Activated CD8-positive, alpha-beta memory T cell treated with anti-CD3 and anti-CD28 coated beads for 4 hours (primary cell): ENCODE measurements around the gene SORL1-AS1.

Experiments
- DNase-seq, 2 donors: peaks; one replicate each; pipeline ENCODE4 v3.0.0-alpha.2; 2020; ENCODE audit warnings: low read depth in 2 of 2

SORL1-AS1 gene

DNA sequence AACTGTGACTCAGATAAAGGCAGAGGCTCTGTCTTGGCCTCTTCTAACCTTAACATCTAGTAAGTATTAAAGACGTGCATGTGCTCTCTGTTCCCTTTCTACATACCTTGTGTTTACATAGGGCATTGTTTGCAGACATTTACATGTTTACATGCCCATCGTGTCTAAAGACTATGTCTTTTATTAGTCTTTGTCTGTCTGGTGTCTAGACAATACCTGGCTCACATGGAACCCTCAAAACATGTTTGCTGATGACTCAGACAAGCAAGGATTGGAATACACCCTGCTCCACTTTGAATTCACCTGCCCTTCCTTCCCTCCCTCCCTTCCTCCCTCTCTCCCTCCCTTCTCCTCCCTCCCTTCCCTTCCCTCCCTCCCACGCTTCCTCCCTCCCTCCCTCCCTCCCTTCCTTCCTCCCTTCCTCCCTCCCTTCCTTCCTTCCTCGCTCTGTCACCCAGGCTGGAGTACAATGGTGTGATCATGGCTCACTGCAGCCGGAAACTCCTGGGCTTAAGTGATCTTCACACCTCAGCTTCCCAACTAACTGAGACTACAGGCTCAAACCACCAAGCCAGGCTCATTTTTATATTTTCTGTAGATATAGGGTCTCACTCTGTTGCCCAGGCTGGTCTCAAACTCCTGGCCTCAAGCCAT lies 23.7 kb upstream of the SORL1-AS1 start:
- DNase-seq: no peak

DNA sequence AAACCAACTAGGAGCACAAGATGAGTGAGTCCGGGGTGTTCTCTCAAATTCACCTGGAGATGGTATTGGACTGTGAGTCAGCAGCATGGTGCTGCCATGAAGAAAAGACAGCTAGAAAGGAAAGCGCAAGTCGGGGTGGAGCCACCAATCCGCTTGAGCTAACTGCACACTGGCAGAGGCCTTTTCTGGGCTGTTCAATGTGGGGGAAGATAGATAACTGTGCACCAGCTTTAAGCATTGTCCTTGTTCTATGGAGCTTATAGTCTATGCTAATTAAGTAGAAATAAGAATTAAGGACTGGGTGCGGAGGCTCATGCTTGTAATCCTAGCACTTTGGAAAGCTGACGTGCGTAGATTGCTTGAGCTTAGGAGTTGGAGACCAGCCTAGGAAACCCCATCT lies 21.9 kb upstream of the SORL1-AS1 start:
- DNase-seq: no peak

DNA sequence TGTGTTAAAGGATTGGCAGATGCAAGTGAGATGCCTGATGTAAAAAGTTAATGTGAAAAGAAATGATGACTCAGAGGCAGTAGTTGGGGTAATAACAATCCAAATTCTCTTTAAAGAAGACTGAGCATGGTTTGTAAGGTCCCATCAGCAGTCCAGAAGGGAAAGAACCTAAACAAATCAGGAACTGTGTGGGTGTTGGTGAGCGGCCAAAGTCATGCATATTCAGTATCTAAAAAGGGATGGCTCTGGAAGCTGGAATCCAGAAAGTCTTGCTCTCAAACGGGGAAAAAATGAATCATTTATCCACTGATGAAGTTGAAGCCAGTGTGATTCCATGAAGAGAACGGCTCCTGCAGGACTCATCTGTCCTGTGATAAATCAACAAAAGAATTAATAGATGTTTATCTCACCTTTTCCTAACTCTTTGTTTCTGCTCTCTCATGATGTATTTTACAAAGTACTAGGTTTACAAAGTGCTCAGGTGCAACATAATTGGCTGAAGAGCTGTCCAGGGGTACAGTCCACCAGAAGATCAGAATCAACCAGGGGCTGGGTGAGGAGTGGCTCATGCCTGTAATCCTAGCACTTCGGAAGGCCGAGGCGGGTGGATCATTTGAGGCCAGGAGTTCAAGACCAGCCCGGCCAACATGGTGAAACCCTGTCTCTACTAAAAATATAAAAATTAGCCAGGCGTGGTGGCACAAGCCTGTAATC lies 20.5 kb upstream of the SORL1-AS1 start:
- no peak for DNase-seq

- DNase-seq: no peak
Observed at GRCh38 chr11:121472312-121472711, 19.5 kb upstream of the SORL1-AS1 start.

GRCh38 chr11:121471167-121471566 lies 18.4 kb upstream of the SORL1-AS1 start:
- no peak for DNase-seq

DNA sequence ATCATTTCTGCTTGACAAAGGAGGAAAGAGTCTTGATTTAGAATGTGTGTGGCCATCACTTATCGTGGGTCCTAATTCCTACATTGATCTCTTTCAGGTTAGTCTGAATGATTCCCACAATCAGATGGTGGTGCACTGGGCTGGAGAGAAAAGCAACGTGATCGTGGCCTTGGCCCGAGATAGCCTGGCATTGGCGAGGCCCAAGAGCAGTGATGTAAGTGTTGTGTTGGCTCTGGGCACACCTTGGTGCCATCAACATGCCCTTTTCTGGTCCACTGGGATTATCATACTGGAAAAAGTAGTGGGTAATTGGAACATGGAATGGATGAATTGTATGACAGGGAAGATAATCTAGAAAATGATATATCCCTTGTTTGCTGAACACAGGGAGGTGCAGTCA lies 17.1 kb upstream of the SORL1-AS1 start:
- DNase-seq: no peak

DNA sequence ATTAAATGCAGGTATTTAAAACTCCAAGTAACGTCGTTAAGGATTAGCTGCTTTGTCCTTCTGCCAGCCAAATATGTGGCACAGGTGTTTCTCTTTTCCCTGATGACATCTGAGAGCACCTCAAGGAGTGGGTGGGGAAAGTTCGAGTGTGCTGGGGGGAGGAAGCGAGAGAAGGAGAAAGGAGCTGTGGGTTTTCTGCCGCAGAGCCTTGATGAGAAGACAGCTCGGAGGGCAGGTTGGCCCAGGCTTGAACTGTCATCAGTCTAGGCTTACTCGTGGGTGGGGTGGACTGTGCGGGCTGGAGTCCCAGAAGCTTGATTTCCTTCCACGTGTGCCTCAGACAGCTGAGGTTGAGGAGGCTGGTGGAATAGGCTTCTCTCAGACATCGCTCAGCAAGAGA lies 15.2 kb upstream of the SORL1-AS1 start:
- peak; percentile 62 to 84 for DNase-seq

- DNase-seq: no peak
Observed at GRCh38 chr11:121467471-121467870, 14.7 kb upstream of the SORL1-AS1 start.

GRCh38 chr11:121466063-121466794 lies 13.5 kb upstream of the SORL1-AS1 start:
- DNase-seq: no peak

GRCh38 chr11:121465709-121466062 lies 12.9 kb upstream of the SORL1-AS1 start:
- no peak for DNase-seq

GRCh38 chr11:121464352-121464946 lies 11.7 kb upstream of the SORL1-AS1 start:
- DNase-seq: peak; percentile 61 to 72

- DNase-seq: no peak
Observed at GRCh38 chr11:121463689-121464335, 11.0 kb upstream of the SORL1-AS1 start.

- no peak for DNase-seq
Observed at GRCh38 chr11:121461843-121462242, 9.1 kb upstream of the SORL1-AS1 start.

- DNase-seq: no peak
Observed at GRCh38 chr11:121460941-121461514, 8.3 kb upstream of the SORL1-AS1 start.

- no peak for DNase-seq
Observed at GRCh38 chr11:121459413-121460017, 6.7 kb upstream of the SORL1-AS1 start.

DNA sequence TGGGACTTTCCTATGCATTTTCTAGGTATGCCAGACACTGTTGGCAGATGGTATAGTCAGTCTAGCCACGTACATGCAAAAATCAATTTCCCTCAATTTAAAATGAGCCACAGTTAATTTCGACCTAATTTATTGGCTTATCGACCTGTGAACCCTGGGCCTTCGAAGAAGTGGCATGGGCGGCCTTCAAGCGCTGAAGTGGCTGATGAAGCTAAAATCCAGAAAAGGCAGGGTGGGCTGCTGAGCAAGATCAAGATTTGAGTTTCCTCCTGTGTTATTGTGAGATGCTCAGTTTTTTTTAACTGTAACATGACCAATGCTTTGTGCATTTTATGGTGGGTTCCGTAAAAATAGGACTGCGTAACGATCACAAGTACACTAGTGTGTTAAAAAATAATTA lies 5.8 kb upstream of the SORL1-AS1 start:
- no peak for DNase-seq

- no peak for DNase-seq
Observed at GRCh38 chr11:121456816-121457431, 4.2 kb upstream of the SORL1-AS1 start.

DNA sequence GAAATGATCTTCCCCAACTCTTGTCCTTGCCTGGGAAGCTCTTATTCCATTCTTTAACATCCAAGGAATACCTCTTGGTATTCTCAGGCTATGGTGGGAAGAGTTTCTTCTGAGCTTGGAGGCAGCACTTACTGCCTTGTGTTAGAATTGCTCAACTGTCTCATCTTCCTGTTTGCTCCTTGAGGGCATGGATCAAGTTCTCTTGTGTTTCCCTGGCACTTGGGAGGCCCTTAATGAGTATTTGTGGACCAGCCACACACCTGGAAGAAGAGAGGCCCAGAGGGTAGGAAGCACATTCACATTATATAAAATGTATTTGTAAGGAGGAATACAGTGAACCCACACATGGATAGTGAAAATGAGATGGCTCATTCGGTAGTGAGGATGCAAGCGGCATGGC lies 3.4 kb upstream of the SORL1-AS1 start:
- DNase-seq: no peak

GRCh38 chr11:121455115-121455514 lies 2.3 kb upstream of the SORL1-AS1 start:
- no peak for DNase-seq

DNA sequence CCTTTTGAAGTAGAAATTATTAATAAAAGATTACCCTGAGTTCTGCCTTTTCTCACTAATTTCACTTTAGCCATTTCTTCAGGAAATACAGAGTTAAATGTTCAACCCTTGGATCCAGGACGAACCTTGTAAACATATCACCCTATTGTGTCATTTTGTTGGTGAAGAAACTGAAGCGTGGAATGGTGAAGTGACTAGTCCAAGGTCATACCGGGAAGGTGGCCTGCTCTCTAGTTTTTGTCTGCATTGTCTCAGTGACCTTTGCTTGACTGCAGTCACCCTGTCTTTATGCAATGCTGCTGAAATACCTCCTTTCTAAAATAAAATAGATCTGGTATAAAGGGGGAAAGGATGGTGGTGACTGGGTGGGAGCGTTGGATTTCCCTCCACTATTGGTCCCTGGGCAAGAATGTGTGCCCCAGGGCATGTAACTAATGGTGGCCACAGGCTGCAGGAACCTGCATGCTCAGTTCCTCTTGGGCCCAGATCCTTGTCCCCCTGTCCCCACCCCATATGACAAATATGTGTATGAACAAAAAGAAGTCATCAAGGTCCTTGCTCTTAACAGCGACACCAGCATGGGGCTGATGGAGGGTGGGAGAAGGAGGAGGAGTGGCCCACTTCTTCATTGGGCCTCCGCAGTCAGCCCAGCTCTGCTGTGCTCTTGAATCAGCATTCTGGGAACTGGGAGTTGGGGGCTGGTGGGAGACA lies 977 bp upstream of the SORL1-AS1 start:
- no peak for DNase-seq
